ENCODE measurements around the gene AP4B1. TPM values are rescaled to one million over a fixed set of nuclear protein-coding genes. Genes with fewer than 3 reads are reported as not detected.

The AP4B1 gene
- total and polyA plus RNA-seq, 2 donors (not counting 1 experiment from before 2014, with no cell fraction given), result 52.2 to 55.2 TPM

- DNase-seq (peak; percentile 23), ATAC-seq (ENCODE audit: low read depth) (no peak)
- WGBS (ENCODE audit: insufficient coverage), result no CpG with 5 or more reads among the region's 1 CpG
- Histone ChIP-seq H3K79me2 (ENCODE audit: control insufficient read depth, insufficient read depth, low read length) (peaks cover 21% of the 10 kb centered on the region), H4K20me1 (ENCODE audit: control insufficient read depth, insufficient read depth, low read length, poor library complexity, severe bottlenecking) (no peaks in the 10 kb centered on the region), H3K4me3 (ENCODE audit: control extremely low read depth in 1 of 5, extremely low read depth in 1 of 5, insufficient read depth in 1 of 5, low read depth in 2 of 5, low read length in 4 of 5) (no peak overlapping the region), H3K4me1 (ENCODE audit: control insufficient read depth in 2 of 2, insufficient read depth in 2 of 2, low read length in 2 of 2) (peaks cover 34 to 38% of the 10 kb centered on the region in 2 donors), H3K4me2 (replicated peaks; ENCODE audit: low read depth, low read length, poor library complexity, severe bottlenecking) (no peak overlapping the region), H3K27me3 (replicated peaks in 1 of 4; ENCODE audit: control extremely low read depth in 1 of 4, control insufficient read depth in 3 of 4, insufficient read depth in 4 of 4, low read length in 3 of 4) (no peaks in the 10 kb centered on the region), H3K27ac (ENCODE audit: low read length in 2 of 2) (peak overlapping the region in 1 of 2 donors; percentile 20), H3K36me3 (replicated peaks in 1 of 2; ENCODE audit: control extremely low read depth in 1 of 2, control insufficient read depth in 1 of 2, extremely low read depth in 1 of 2, insufficient read depth in 2 of 2, low read length in 1 of 2) (no peaks in the 10 kb centered on the region), H3K9me3 (ENCODE audit: control extremely low read depth in 1 of 3, control insufficient read depth in 2 of 3, insufficient read depth in 1 of 3, low read length in 2 of 3) (no peaks in the 10 kb centered on the region), H2AFZ (ENCODE audit: insufficient read depth, low read depth, low read length, poor library complexity, severe bottlenecking) (no peak overlapping the region), H3K9ac (ENCODE audit: low read length) (no peak overlapping the region)
- H3K27me3 Mint-ChIP-seq, result no peaks in the 10 kb centered on the region
- TF ChIP-seq CTCF (IDR thresholded peaks at IDR 0.05) (no peak), EZH2 (IDR thresholded peaks at IDR 0.05; ENCODE audit: borderline replicate concordance, insufficient read depth, low read depth, low read length, poor library complexity, severe bottlenecking) (no peak)
- no peak overlapping the region for H3K4me3 Mint-ChIP-seq
- H3K9me3 Mint-ChIP-seq (ENCODE audit: insufficient read depth), result no peaks in the 10 kb centered on the region
- peaks cover 45% of the 10 kb centered on the region for H3K4me1 Mint-ChIP-seq
- POLR2A ChIA-PET, result no interaction called here
- intact Hi-C loops (cut with micrococcal nuclease), result no loop called here
- CTCF ChIA-PET, result interaction anchor here (1.1 to 2.8 kb wide), 3 partner anchors 16 to 39 kb away, joined by 4 to 16 read pairs (median 15); partner anchors contain the start of genes AP4B1 and DCLRE1B
- peak overlapping the region; percentile 28 for H3K27ac Mint-ChIP-seq
Measured at GRCh38 chr1:113874012-113874879, 30.4 kb downstream of the AP4B1 start.
